HCT116 (cell line): ENCODE results near the gene SEMA5A. TPM values are rescaled to one million over a fixed set of nuclear protein-coding genes. Genes with fewer than 3 reads are reported as not detected.

Experiments
- ATAC-seq: fragments of 200-7000 bp; cut with Tn5 transposase; 2 replicates; pipeline ENCODE4 v1.9.1; 2020; ENCODE audit warnings: mild to moderate bottlenecking, moderate library complexity
- BruUV-seq: library from RNA; stranded (reverse); fragments of 400-500 nt; replicated peaks from 2 replicates; lab custom pipeline; 2021; lab: Mats Ljungman, UMichigan
- CTCF ChIA-PET: fragments of 300-600 bp; sonication (Branson Sonifier 250); formaldehyde crosslinking; loops from one replicate; lab custom pipeline; 2021; ENCODE audit warnings: antibody characterized with exemption; lab: Charles Lee
- POLR2A ChIA-PET: fragments of 300-600, 350-600 bp; sonication (Branson Sonifier 250); formaldehyde crosslinking; loops from one replicate; lab custom pipeline; 2021; ENCODE audit warnings: antibody characterized with exemption; lab: Charles Lee
- RAD21 ChIA-PET, 2 experiments: fragments of 300-600 bp; sonication (Branson Sonifier 250); formaldehyde crosslinking; loops; one replicate each; lab custom pipeline; 2023; ENCODE audit warnings: low total read pairs in 2 of 2; ENCODE audit not compliant: uncharacterized antibody in 2 of 2, unreplicated experiment in 2 of 2, low non-redundant PET in 1 of 2; lab: Charles Lee
- DNase-seq: peaks from one replicate; pipeline ENCODE4 v3.0.0-alpha.2; 2010; ENCODE audit warnings: low read depth, low spot score
- H2AFZ ChIP-seq: fragments of 200-600 bp; shearing (Covaris generic), sonication (generic); 2 replicates; pipeline ENCODE4 v1.6.1; 2017; ENCODE audit warnings: low read depth, mixed run types, mixed read lengths, antibody characterized with exemption, low read length; ENCODE audit not compliant: poor library complexity, severe bottlenecking
- H3K27ac ChIP-seq: 2 replicates; pipeline ENCODE4 v1.5.1; 2012; ENCODE audit warnings: low read depth, low read length
- H3K27me3 ChIP-seq: fragments of 200-600 bp; sonication (generic); 2 replicates; pipeline ENCODE4 v1.6.1; 2016; ENCODE audit warnings: mixed run types, low read length, mixed read lengths; ENCODE audit not compliant: insufficient read depth
- H3K36me3 ChIP-seq, 2 experiments: fragments of 200-500 bp in 1 of 2; fragments of 200-600 bp in 1 of 2; sonication (Bioruptor generic) in 1 of 2; sonication (generic) in 1 of 2; 2 replicates each; pipeline versions ENCODE4 v1.5.1 to v1.6.1; 2014 to 2016; ENCODE audit warnings: low read length in 2 of 2, inconsistent platforms in 1 of 2, mixed read lengths in 1 of 2, mixed run types in 1 of 2; ENCODE audit not compliant: insufficient read depth in 2 of 2, control insufficient read depth in 1 of 2
- H3K4me1 ChIP-seq, 2 experiments: fragments of 200-600 bp in 1 of 2; sonication (generic) in 1 of 2; 2 replicates each; pipeline versions ENCODE4 v1.5.1 to v1.6.1; 2012 to 2017; ENCODE audit warnings: low read length in 2 of 2, inconsistent platforms in 1 of 2, mild to moderate bottlenecking in 1 of 2, mixed read lengths in 1 of 2, mixed run types in 1 of 2, moderate library complexity in 1 of 2; ENCODE audit not compliant: insufficient read depth in 2 of 2, control insufficient read depth in 1 of 2
- H3K4me2 ChIP-seq: fragments of 200-600 bp; sonication (generic); 2 replicates; pipeline ENCODE4 v1.6.1; 2017; ENCODE audit warnings: mixed run types, low read length, mixed read lengths
- H3K4me3 ChIP-seq, 2 experiments: fragments of 200-600 bp in 1 of 2; sonication (generic) in 1 of 2; replicated peaks in 1 of 2; 2 replicates each; pipeline ENCODE4 v1.5.1; 2011 to 2016; ENCODE audit warnings: low read length in 2 of 2, control low read depth in 1 of 2, low read depth in 1 of 2, mild to moderate bottlenecking in 1 of 2, mixed read lengths in 1 of 2, mixed run types in 1 of 2
- H3K79me2 ChIP-seq: fragments of 200-600 bp; sonication (generic); 2 replicates; pipeline ENCODE4 v1.6.1; 2017; ENCODE audit warnings: mild to moderate bottlenecking, mixed run types, low read length, moderate library complexity, mixed read lengths; ENCODE audit not compliant: insufficient read depth
- H3K9ac ChIP-seq: fragments of 200-600 bp; sonication (generic); 2 replicates; pipeline ENCODE4 v1.6.1; 2016; ENCODE audit warnings: low read length, mixed read lengths
- H3K9me2 ChIP-seq: fragments of 200-600 bp; sonication (generic), shearing (Covaris generic); 2 replicates; pipeline ENCODE4 v1.6.1; 2017; ENCODE audit warnings: mixed run types, mild to moderate bottlenecking, moderate library complexity; ENCODE audit not compliant: insufficient read depth
- H3K9me3 ChIP-seq, 2 experiments: fragments of 200-500 bp in 1 of 2; fragments of 200-600 bp in 1 of 2; sonication (Bioruptor generic) in 1 of 2; sonication (generic) in 1 of 2; 2 replicates each; pipeline ENCODE4 v1.6.1; 2014 to 2017; ENCODE audit warnings: low read length in 2 of 2, mixed read lengths in 2 of 2, inconsistent platforms in 1 of 2, low read depth in 1 of 2, mild to moderate bottlenecking in 1 of 2, mixed run types in 1 of 2, moderate library complexity in 1 of 2; ENCODE audit not compliant: control insufficient read depth in 1 of 2, insufficient read depth in 1 of 2
- H4K20me1 ChIP-seq: fragments of 200-600 bp; sonication (generic), shearing (Covaris generic); 2 replicates; pipeline ENCODE4 v1.6.1; 2017; ENCODE audit warnings: mixed run types, mild to moderate bottlenecking, moderate library complexity; ENCODE audit not compliant: insufficient read depth
- ATF3 ChIP-seq: IDR thresholded peaks from 2 replicates; pipeline ENCODE4 v1.6.1; 2012
- CBX3 ChIP-seq: IDR thresholded peaks from 2 replicates; pipeline ENCODE4 v1.6.1; 2012; ENCODE audit warnings: low read depth
- EGR1 ChIP-seq: IDR thresholded peaks from 2 replicates; pipeline ENCODE4 v1.6.1; 2012; ENCODE audit warnings: low read depth
- EZH2 ChIP-seq: fragments of 200-600 bp; sonication (generic); IDR thresholded peaks from 2 replicates; pipeline ENCODE4 v1.6.1; 2017; ENCODE audit warnings: antibody characterized with exemption, mixed run types
- MAX ChIP-seq: IDR thresholded peaks from 2 replicates; pipeline ENCODE4 v1.6.1; 2012
- POLR2A ChIP-seq: IDR thresholded peaks from 2 replicates; pipeline ENCODE4 v1.7.0; 2011; ENCODE audit warnings: borderline replicate concordance; ENCODE audit not compliant: insufficient read depth, insufficient read length; ENCODE audit errors: extremely low read depth
- POLR2AphosphoS5 ChIP-seq: IDR thresholded peaks from 2 replicates; pipeline ENCODE4 v1.6.1; 2011; ENCODE audit warnings: mild to moderate bottlenecking, low read depth, low read length, moderate library complexity
- RAD21 ChIP-seq: IDR thresholded peaks from 2 replicates; pipeline ENCODE4 v1.6.1; 2012; ENCODE audit warnings: low read depth, mild to moderate bottlenecking
- REST ChIP-seq: IDR thresholded peaks from 2 replicates; pipeline ENCODE4 v1.6.1; 2012; ENCODE audit warnings: low read depth
- SP1 ChIP-seq: IDR thresholded peaks from 2 replicates; pipeline ENCODE4 v1.6.1; 2012; ENCODE audit warnings: low read depth
- TCF7L2 ChIP-seq: IDR thresholded peaks from 2 replicates; pipeline ENCODE4 v1.7.0; 2011; ENCODE audit warnings: borderline replicate concordance, inconsistent platforms; ENCODE audit not compliant: insufficient read depth, insufficient read length; ENCODE audit errors: extremely low read depth
- YY1 ChIP-seq: IDR thresholded peaks from 2 replicates; pipeline ENCODE4 v1.6.1; 2011; ENCODE audit warnings: low read length, low read depth, moderate library complexity, mild to moderate bottlenecking; ENCODE audit not compliant: insufficient replicate concordance; ENCODE audit errors: extremely low read depth
- ZBTB33 ChIP-seq: IDR thresholded peaks from 2 replicates; pipeline ENCODE4 v1.6.1; 2011; ENCODE audit warnings: mild to moderate bottlenecking, low read length, moderate library complexity; ENCODE audit not compliant: insufficient replicate concordance; ENCODE audit errors: extremely low read depth
- ZFX ChIP-seq: fragments of 450-650 bp; IDR thresholded peaks from 2 replicates; pipeline ENCODE4 v1.6.1; 2017
- intact Hi-C: fragments of 100-400 bp; cut with micrococcal nuclease; formaldehyde crosslinking; loops from 2 replicates; pipeline ENCODE4 v1.10.0; 2022
- total RNA-seq: library from RNA; stranded (reverse); gene quantifications from one replicate; pipeline ENCODE4 v1.2.1, GENCODE V29; 2021; ENCODE audit not compliant: unreplicated experiment

Gene SEMA5A
- total RNA-seq, 1 experiment from 2014 or later = 0.02 TPM

- Histone ChIP-seq H3K4me2 (no peak overlapping the region), H3K79me2 (no peaks in the 10 kb centered on the region), H3K9me2 (no peaks in the 10 kb centered on the region), H3K9ac (no peak overlapping the region), H3K27ac (no peak overlapping the region), H3K4me1 (no peaks in the 10 kb centered on the region), H3K36me3 (no peaks in the 10 kb centered on the region), H2AFZ (no peak overlapping the region), H3K9me3 (no peaks in the 10 kb centered on the region), H4K20me1 (no peaks in the 10 kb centered on the region), H3K27me3 (no peaks in the 10 kb centered on the region), H3K4me3 (no peak overlapping the region)
- ChIA-PET POLR2A (no interaction called here), RAD21 (no interaction called here), CTCF (no interaction called here)
- TF ChIP-seq ZBTB33 = no peak
- TF ChIP-seq TCF7L2 = no peak
- TF ChIP-seq ZFX = no peak
- no peak for TF ChIP-seq SP1
- no peak for TF ChIP-seq POLR2AphosphoS5
- no peak for TF ChIP-seq POLR2A
- no peak for TF ChIP-seq EGR1
- TF ChIP-seq MAX = no peak
- no peak for TF ChIP-seq CBX3
- TF ChIP-seq ATF3 = no peak
- no peak for TF ChIP-seq EZH2
- no peak for TF ChIP-seq RAD21
- TF ChIP-seq REST = no peak
- no peak for TF ChIP-seq YY1
- intact Hi-C loops = no loop called here
- no peak for DNase-seq
- no peak for ATAC-seq
- no TSS peak for BruUV-seq
Observed at GRCh38 chr5:9544056-9544455, 1.8 kb downstream of the SEMA5A start.
